Inferior parietal cortex (tissue), 1 donor: ENCODE data around the gene PSMA7.
"Not testable (repeated sequence)": the region's sequence is repeated elsewhere in the genome, so short reads cannot be mapped to it uniquely, and the experiment has no call there.

Experiments
- DNase-seq: peaks from one replicate; pipeline ENCODE4 v3.0.0-alpha.2; 2016; ENCODE audit errors: extremely low spot score

PSMA7 gene

GRCh38 chr20:62119591-62120364, 23.4 kb downstream of the PSMA7 start:
- no peak for DNase-seq

GRCh38 chr20:62119115-62119514, 24.1 kb downstream of the PSMA7 start:
- DNase-seq = no peak

- no peak for DNase-seq
Observed at GRCh38 chr20:62118113-62119043, 24.8 kb downstream of the PSMA7 start.

GRCh38 chr20:62117658-62118057, 25.5 kb downstream of the PSMA7 start:
- DNase-seq = no peak

GRCh38 chr20:62117362-62117646, 25.9 kb downstream of the PSMA7 start:
- DNase-seq = no peak

GRCh38 chr20:62116558-62117361, 26.4 kb downstream of the PSMA7 start:
- no peak for DNase-seq

GRCh38 chr20:62115800-62116407, 27.3 kb downstream of the PSMA7 start:
- not testable (repeated sequence) for DNase-seq

GRCh38 chr20:62114894-62115293, 28.3 kb downstream of the PSMA7 start:
- no peak for DNase-seq

- DNase-seq = no peak
Observed at GRCh38 chr20:62112368-62112767, 30.8 kb downstream of the PSMA7 start.

- DNase-seq = no peak
Observed at GRCh38 chr20:62111148-62111547, 32.0 kb downstream of the PSMA7 start.

- DNase-seq = no peak
Observed at GRCh38 chr20:62105592-62105991, 37.6 kb downstream of the PSMA7 start.

GRCh38 chr20:62104791-62105345, 38.3 kb downstream of the PSMA7 start:
- DNase-seq = no peak

GRCh38 chr20:62104234-62104789, 38.9 kb downstream of the PSMA7 start:
- DNase-seq = no peak

GRCh38 chr20:62103508-62104233, 39.5 kb downstream of the PSMA7 start:
- no peak for DNase-seq

- no peak for DNase-seq
Observed at GRCh38 chr20:62101078-62101477, 42.1 kb downstream of the PSMA7 start.

GRCh38 chr20:62097881-62098407, 45.2 kb downstream of the PSMA7 start:
- no peak for DNase-seq

GRCh38 chr20:62096421-62097380, 46.5 kb downstream of the PSMA7 start:
- no peak for DNase-seq

- no peak for DNase-seq
Observed at GRCh38 chr20:62089393-62089792, 53.8 kb downstream of the PSMA7 start.
